ENCODE results near the gene ZGLP1.
"Not testable (repeated sequence)": the region's sequence is repeated elsewhere in the genome, so short reads cannot be mapped to it uniquely, and the experiment has no call there.

ZGLP1 gene

GRCh38 chr19:10289836-10290356 is 19.7 kb downstream of the ZGLP1 start, which contains the start of gene ICAM5:
TSS of gene ICAM5 (plus strand) at chr19:10289952. CDS start at chr19:10290044, 92 bp downstream.
- Histone ChIP-seq H3K9me3 (peaks cover 13% of the 10 kb centered on the region), H3K4me2 (peak within 1 kb of the TSS; percentile 93), H3K36me3 (peaks cover 13% of the 10 kb centered on the region), H3K4me3 (peak within 1 kb of the TSS; percentile 62), H3K4me1 (peaks cover 81% of the 10 kb centered on the region), H3K9ac (no peak within 1 kb of the TSS), H3K27me3 (peaks cover 86% of the 10 kb centered on the region), H4K20me1 (peaks cover 79% of the 10 kb centered on the region), H3K27ac (no peak within 1 kb of the TSS)
- no peak for TF ChIP-seq Cebpa-rat (IDR thresholded peaks at IDR 0.05)

DNA sequence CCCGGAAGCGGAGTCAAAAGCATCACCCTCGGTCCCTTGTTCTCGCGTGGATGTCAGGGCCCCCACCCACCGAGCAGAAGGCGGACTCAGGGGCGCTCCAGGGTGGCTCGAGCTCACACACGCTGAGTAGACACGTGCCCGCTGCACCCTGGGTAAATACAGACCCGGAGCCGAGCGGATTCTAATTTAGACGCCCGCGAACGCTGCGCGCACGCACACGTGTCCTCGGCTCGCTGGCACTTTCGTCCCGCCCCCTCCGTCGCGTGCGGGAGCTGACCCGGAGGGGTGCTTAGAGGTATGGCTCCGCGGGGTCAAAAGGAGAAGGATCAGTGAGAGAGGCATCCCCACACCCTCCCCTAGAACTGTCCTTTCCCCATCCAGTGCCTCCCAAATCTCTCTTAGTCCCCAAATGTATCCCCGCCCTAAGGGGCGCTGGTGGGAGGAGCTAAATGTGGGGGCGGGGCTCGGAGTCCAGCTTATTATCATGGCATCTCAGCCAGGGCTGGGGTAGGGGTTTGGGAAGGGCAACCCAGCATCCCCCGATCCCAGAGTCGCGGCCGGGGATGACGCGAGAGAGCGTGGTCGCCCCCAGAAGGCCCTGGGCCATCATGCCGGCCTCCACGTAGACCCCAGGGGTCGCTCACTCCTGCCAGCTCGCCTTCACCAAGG is 20.3 kb downstream of the ZGLP1 start:
- Histone ChIP-seq H3K27ac (no peak overlapping the region), H3K4me3 (peak overlapping the region; percentile 62), H3K9me3 (peaks cover 13% of the 10 kb centered on the region), H3K9ac (no peak overlapping the region), H3K4me2 (peak overlapping the region; percentile 93), H3K36me3 (peaks cover 19% of the 10 kb centered on the region), H4K20me1 (peaks cover 75% of the 10 kb centered on the region), H3K27me3 (peaks cover 80% of the 10 kb centered on the region), H3K4me1 (peaks cover 81% of the 10 kb centered on the region)
- TF ChIP-seq Cebpa-rat (IDR thresholded peaks at IDR 0.05): no peak

DNA sequence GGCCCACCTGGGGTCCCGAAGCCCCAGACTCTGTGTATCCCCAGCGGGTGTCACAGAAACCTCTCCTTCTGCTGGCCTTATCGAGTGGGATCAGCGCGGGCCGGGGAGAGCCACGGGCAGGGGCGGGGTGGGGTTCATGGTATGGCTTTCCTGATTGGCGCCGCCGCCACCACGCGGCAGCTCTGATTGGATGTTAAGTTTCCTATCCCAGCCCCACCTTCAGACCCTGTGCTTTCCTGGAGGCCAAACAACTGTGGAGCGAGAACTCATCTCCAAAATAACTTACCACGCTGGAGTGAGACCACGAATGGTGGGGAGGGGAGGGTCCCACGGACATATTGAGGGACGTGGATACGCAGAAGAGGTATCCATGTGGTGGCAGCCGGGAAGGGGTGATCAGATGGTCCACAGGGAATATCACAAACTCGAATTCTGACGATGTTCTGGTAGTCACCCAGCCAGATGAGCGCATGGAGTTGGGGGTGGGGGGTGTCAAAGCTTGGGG is 20.9 kb downstream of the ZGLP1 start:
- peak overlapping the region; percentile 93 for H3K4me2 ChIP-seq
- H3K4me1 ChIP-seq: peaks cover 81% of the 10 kb centered on the region
- peaks cover 25% of the 10 kb centered on the region for H3K36me3 ChIP-seq
- H4K20me1 ChIP-seq: peaks cover 69% of the 10 kb centered on the region
- TF ChIP-seq Cebpa-rat (IDR thresholded peaks at IDR 0.05): no peak
- H3K27me3 ChIP-seq: peaks cover 74% of the 10 kb centered on the region
- H3K9ac ChIP-seq: no peak overlapping the region
- no peak overlapping the region for H3K27ac ChIP-seq
- H3K4me3 ChIP-seq: peak overlapping the region; percentile 62
- H3K9me3 ChIP-seq: peaks cover 10% of the 10 kb centered on the region

DNA sequence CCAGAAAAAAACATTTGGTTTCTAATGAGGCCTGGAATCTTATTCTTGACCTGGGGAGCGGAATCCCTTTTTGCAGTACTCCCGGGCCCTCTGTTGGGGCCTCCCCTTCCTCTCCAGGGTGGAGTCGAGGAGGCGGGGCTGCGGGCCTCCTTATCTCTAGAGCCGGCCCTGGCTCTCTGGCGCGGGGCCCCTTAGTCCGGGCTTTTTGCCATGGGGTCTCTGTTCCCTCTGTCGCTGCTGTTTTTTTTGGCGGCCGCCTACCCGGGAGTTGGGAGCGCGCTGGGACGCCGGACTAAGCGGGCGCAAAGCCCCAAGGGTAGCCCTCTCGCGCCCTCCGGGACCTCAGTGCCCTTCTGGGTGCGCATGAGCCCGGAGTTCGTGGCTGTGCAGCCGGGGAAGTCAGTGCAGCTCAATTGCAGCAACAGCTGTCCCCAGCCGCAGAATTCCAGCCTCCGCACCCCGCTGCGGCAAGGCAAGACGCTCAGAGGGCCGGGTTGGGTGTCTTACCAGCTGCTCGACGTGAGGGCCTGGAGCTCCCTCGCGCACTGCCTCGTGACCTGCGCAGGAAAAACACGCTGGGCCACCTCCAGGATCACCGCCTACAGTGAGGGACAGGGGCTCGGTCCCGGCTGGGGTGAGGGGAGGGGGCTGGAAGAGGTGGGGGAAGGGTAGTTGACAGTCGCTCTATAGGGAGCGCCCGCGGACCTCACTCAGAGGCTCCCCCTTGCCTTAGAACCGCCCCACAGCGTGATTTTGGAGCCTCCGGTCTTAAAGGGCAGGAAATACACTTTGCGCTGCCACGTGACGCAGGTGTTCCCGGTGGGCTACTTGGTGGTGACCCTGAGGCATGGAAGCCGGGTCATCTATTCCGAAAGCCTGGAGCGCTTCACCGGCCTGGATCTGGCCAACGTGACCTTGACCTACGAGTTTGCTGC is 22.5 kb downstream of the ZGLP1 start, which contains the start of gene ICAM4:
Gene ICAM4 (plus strand): TSS at position 153 of the 935 bp plus-strand sequence. CDS start 58 bp downstream, at position 211.
- no peaks in the 10 kb centered on the region for H3K9me3 ChIP-seq
- TF ChIP-seq Cebpa-rat (IDR thresholded peaks at IDR 0.05): no peak
- H3K4me2 ChIP-seq: peak within 1 kb of the TSS; percentile 93
- H3K27me3 ChIP-seq: peaks cover 58% of the 10 kb centered on the region
- peaks cover 52% of the 10 kb centered on the region for H4K20me1 ChIP-seq
- H3K9ac ChIP-seq: peak within 1 kb of the TSS; percentile 40; the same call in 1 of the 2 replicates
- peaks cover 33% of the 10 kb centered on the region for H3K36me3 ChIP-seq
- H3K4me3 ChIP-seq: peak within 1 kb of the TSS; percentile 62
- peaks cover 69% of the 10 kb centered on the region for H3K4me1 ChIP-seq
- peak within 1 kb of the TSS; percentile 33; the same call in 1 of the 2 replicates for H3K27ac ChIP-seq

DNA sequence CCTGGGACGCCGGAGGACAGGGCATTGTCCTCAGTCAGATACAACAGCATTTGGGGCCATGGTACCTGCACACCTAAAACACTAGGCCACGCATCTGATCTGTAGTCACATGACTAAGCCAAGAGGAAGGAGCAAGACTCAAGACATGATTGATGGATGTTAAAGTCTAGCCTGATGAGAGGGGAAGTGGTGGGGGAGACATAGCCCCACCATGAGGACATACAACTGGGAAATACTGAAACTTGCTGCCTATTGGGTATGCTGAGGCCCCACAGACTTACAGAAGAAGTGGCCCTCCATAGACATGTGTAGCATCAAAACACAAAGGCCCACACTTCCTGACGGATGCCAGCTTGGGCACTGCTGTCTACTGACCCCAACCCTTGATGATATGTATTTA is 24.2 kb downstream of the ZGLP1 start:
- Histone ChIP-seq H3K4me1 (peaks cover 54% of the 10 kb centered on the region), H3K9ac (no peak overlapping the region), H3K4me3 (no peak overlapping the region), H3K27me3 (peaks cover 41% of the 10 kb centered on the region), H3K27ac (no peak overlapping the region), H3K9me3 (no peaks in the 10 kb centered on the region), H3K36me3 (peaks cover 33% of the 10 kb centered on the region), H3K4me2 (peak overlapping the region; percentile 93), H4K20me1 (peaks cover 36% of the 10 kb centered on the region)
- TF ChIP-seq Cebpa-rat (IDR thresholded peaks at IDR 0.05): no peak

- Histone ChIP-seq H3K27me3 (peaks cover 36% of the 10 kb centered on the region), H3K9me3 (no peaks in the 10 kb centered on the region), H3K36me3 (peaks cover 33% of the 10 kb centered on the region), H3K4me3 (no peak overlapping the region), H3K27ac (no peak overlapping the region), H3K4me2 (no peak overlapping the region), H4K20me1 (peaks cover 36% of the 10 kb centered on the region), H3K4me1 (peaks cover 54% of the 10 kb centered on the region), H3K9ac (no peak overlapping the region)
- no peak for TF ChIP-seq Cebpa-rat (IDR thresholded peaks at IDR 0.05)
Observed at GRCh38 chr19:10284960-10285278, 24.7 kb downstream of the ZGLP1 start.

DNA sequence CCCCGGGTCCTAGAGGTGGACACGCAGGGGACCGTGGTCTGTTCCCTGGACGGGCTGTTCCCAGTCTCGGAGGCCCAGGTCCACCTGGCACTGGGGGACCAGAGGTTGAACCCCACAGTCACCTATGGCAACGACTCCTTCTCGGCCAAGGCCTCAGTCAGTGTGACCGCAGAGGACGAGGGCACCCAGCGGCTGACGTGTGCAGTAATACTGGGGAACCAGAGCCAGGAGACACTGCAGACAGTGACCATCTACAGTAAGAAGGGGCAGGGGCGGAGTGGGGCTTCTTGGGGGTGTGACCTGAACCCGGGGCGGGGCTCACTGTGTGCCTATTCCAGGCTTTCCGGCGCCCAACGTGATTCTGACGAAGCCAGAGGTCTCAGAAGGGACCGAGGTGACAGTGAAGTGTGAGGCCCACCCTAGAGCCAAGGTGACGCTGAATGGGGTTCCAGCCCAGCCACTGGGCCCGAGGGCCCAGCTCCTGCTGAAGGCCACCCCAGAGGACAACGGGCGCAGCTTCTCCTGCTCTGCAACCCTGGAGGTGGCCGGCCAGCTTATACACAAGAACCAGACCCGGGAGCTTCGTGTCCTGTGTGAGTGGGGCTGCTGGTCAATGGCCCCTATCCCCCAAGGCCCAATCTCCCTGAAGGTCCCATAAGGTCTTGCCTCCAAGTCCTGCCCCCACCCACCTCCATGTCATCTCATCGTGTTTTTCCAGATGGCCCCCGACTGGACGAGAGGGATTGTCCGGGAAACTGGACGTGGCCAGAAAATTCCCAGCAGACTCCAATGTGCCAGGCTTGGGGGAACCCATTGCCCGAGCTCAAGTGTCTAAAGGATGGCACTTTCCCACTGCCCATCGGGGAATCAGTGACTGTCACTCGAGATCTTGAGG is 25.3 kb downstream of the ZGLP1 start:
- peaks cover 34% of the 10 kb centered on the region for H3K36me3 ChIP-seq
- peaks cover 41% of the 10 kb centered on the region for H4K20me1 ChIP-seq
- no peak for TF ChIP-seq Cebpa-rat (IDR thresholded peaks at IDR 0.05)
- no peak overlapping the region for H3K9ac ChIP-seq
- H3K4me1 ChIP-seq: peaks cover 55% of the 10 kb centered on the region
- H3K4me2 ChIP-seq: no peak overlapping the region
- H3K27me3 ChIP-seq: peaks cover 30% of the 10 kb centered on the region
- no peaks in the 10 kb centered on the region for H3K9me3 ChIP-seq
- no peak overlapping the region for H3K27ac ChIP-seq
- no peak overlapping the region for H3K4me3 ChIP-seq

- Histone ChIP-seq H3K4me3 (no peak overlapping the region), H3K36me3 (peaks cover 43% of the 10 kb centered on the region), H3K9ac (no peak overlapping the region), H3K4me1 (peaks cover 48% of the 10 kb centered on the region), H3K4me2 (no peak overlapping the region), H3K9me3 (no peaks in the 10 kb centered on the region), H3K27me3 (peaks cover 22% of the 10 kb centered on the region), H3K27ac (no peak overlapping the region), H4K20me1 (peaks cover 47% of the 10 kb centered on the region)
- TF ChIP-seq Cebpa-rat (IDR thresholded peaks at IDR 0.05): no peak
Observed at GRCh38 chr19:10283301-10284064, 26.1 kb downstream of the ZGLP1 start.

GRCh38 chr19:10282043-10282442 is 27.6 kb downstream of the ZGLP1 start:
- not testable (repeated sequence) for H3K4me2 ChIP-seq, H3K27ac ChIP-seq, H3K4me3 ChIP-seq, H3K27me3 ChIP-seq, H3K9ac ChIP-seq, H3K9me3 ChIP-seq
- Histone ChIP-seq H4K20me1 (peaks cover 39% of the 10 kb centered on the region), H3K36me3 (peaks cover 57% of the 10 kb centered on the region), H3K4me1 (peaks cover 33% of the 10 kb centered on the region)

Data from BLaER1 (cell line).